ENCODE results near the gene TENT4B.
"Not testable (repeated sequence)": the region's sequence is repeated elsewhere in the genome, so short reads cannot be mapped to it uniquely, and the experiment has no call there.

Gene TENT4B

DNA sequence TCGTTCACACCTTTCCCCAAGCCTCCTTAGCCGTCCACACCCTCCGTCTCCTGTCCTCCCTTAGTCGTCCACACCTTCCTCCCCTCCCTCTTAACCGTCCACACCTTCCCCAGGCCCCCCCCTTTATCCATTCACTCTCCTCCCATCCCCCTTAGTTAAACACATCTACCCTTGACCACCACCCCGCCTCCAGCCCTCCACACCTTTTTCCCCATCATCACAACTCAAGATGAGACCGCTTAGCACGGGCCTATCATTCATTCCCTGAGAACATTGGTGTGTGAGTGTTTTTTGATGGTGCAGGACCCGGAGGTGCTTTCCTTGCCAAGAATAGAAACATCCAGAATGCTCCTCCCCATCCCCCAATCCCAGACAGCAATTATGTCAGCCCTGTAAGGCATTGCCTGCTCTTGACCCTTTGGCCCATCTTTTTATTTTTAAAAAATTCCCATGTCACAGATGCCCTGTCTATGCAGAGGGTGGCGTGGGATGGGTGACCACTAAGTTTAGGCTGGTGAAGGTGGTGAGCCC lies 1.4 kb downstream of the TENT4B start:
- no peak for DNase-seq (ENCODE audit: low read depth)

DNA sequence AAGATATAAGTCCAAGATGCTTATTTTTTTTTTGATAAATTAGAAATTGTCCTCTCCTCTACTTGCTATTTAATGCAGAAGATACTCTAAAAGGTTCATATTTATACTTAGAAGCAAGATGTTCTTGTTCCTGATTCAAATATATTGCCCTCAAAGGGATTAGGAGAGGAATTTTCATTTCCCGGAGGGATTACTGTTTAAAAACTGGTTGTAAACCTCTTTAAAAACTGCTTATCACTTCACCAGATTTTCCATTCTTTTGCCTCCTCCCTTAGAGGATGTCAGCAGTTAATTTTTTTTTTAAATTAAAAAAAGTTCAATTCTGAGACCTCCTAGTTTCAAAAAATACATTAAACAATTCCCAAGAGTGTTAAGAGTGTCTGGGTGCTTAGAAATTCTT lies 2.8 kb downstream of the TENT4B start:
- DNase-seq (ENCODE audit: low read depth) = no peak

DNA sequence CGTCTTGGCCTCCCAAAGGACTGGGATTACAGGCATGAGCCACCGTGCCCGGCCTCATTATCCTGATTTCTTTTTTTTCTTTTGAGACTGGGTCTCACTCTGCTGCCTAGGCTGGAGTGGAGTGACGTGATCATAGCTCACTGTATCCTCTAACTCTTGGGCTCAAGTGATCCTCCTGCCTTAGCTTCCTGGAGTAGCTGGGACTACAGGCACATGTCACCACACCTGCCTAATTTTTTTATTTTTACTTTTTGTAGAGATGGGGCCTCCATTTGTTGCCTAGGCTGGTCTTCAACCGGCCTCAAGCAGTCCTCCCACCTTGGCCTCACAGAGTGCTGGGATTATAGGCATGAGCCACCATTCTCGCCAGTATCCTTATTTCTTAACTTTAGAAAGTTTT lies 3.5 kb downstream of the TENT4B start:
- DNase-seq (ENCODE audit: low read depth) = no peak

DNA sequence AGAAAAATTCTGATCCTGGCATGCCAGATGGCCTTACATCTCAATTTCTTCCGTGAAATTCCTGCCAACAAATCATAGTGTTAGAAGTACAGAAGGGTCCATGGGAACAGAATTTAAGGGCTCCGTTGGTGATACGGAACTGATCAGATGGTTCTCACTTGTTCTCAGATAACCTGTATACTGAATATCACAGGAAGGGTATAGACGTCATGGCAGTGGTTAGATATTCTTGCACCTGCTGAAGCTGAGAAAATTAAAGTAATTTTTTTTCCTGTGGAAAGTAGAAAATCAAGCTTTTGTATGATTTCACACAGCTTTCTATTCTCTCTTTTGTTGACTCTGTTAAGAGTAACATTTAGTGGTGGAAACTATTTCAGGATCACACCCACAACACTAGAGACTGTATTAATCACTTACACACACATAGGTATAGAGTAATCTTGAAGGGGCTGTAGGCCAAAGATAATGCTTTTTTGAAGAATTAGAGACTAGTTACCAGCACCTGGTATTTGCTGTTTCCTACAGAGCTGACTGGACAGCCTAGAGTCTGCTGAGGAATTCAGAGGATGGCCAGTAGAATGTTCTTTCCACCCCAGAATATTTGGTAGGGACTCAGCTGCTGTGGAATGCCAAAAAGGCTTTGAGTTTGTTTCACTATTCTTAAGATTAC lies 7.5 kb downstream of the TENT4B start:
- no peak for DNase-seq (ENCODE audit: low read depth)

DNA sequence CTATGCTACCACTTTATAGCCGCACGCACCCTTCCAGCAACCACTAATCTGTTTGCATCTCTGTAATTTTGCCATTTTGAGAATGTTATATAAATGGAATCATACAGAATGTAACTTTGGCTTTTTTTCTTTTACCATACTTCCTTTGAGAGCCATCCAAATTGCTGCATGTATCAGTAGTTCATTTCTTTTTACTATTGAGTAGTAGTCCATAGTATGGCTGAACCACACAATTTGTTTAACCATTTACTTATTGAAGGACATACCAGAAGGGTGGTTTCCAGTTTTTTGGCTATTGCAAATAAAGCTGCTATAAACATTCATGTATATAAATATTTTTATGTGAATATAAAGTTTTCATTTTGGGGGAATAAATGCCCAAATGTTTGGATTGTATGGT lies 8.8 kb downstream of the TENT4B start:
- no peak for DNase-seq (ENCODE audit: low read depth)

DNA sequence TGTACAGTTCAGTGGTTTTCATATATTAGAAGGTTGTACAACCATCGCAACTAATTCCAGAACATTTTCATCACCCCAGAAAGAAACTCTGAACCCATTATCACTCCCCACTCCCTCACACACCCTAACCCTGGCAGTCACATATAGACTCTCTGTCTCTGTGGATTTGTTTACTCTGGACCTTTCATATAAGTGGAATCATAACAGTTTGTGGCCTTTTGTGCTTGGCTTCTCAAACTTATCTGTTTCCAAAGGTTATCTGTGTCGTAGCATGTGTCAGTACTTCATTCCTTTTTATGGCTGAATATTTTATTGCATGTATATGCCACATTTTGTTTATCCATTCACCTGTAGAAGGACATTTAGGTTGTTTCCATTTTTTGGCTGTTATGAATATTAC lies 12.4 kb downstream of the TENT4B start:
- DNase-seq (ENCODE audit: low read depth) = no peak

DNA sequence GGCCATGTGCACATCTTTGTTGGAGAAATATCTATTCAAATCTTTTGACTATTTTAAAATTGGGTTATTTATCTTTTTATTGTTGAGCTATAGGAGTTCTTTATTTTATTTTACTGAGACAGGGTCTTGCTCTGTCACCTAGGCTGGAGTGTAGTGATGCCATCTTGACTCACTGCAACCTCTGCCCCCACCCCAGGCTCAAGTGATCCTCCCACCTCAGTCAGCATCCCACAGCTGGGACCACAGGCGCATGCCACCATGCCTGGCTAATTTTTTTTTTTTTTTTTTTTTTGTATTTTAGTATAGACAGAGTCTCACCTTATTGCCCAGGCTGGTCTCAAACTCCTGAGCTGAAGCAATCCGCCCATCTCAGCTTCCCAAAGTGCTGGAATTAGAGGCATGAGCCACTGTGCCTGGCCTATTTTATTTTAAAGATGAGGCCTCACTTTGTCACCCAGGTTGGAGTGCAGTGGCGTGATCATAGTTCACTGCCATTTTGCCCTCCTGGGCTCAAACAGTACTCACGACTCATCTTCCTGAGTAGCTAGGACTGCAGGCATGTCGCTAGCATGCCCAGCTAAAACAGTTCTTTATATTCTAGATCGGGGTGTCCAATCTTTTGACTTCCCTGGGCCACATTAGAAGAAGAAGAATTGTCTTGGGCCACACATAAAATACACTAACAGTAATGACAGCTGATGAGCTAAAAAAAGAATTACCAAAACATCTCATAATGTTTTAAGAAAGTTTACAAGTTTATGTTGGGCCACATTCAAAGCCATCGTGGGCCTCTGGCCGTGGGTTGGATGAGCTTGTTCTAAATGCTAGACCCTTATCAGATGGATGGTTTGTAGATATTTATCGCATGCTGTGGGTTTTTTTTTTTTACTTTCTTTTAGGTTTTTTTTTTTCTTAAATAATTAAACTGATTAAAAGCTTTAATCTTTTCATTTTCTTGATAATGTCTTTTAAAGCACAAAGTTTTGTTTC lies 13.7 kb downstream of the TENT4B start:
- DNase-seq (ENCODE audit: low read depth) = no peak

DNA sequence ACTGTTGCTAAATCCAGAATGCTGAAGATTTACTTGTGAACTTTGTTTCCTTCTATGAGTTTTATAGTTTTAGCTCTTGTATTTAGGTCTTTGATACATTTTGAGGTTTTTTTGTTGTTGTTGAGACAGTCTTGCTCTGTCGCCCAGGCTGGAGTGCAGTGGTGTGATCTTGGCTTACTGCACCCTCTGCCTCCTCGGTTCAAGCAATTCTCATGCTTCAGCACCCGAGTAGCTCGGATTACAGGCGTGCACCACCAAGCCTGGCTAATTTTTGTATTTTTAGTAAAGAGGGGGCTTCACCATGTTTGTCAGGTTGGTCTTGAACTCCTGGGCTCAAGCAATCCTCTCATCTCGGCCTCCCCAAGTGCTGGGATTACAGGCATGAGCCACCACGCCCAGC lies 14.4 kb downstream of the TENT4B start:
- no peak for DNase-seq (ENCODE audit: low read depth)

DNA sequence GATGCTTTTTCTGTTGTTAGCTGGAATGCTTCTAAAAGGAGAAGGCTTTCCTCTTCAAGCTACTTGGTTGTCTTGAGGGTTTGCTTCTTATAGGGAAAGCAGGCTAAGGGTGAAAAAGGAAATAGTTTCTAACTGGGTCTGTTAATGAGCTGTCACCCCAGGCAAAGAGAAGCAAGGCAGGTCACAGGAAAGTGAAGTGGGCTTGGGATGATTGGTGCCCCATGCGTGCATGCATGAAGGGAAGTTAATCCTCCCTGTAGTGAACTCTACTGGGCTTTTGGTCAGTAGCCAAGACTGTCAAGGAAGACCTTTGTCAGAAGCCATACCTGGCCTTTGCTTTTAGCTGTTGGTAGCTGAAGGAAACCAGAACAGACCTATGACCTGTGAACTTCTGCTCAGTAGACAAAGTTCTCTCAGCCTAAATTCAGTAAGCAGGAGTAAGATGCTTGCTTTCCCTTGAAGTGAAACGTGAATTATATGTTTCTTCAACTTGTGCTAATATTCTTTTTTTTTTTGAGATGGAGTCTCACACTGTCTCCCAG lies 16.5 kb downstream of the TENT4B start:
- no peak for DNase-seq (ENCODE audit: low read depth)

DNA sequence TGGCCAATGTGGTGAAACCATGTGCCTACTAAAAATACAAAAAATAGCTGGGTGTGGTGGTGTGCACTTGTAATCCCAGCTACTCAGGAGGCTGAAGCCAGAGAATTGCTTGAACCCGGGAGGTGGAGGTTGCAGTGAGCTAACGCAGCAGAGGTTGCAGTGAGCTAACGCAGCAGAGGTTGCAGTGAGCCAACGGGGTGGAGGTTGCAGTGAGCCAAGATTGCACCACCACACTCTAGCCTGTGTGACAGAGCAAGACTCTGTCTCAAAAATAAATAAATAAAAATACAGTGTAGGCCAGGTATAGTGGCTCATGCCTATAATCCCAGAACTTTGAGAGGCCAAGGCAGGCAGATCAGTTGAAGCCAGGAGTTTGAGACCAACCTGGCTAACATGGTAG lies 18.7 kb downstream of the TENT4B start:
- DNase-seq (ENCODE audit: low read depth) = not testable (repeated sequence)

DNA sequence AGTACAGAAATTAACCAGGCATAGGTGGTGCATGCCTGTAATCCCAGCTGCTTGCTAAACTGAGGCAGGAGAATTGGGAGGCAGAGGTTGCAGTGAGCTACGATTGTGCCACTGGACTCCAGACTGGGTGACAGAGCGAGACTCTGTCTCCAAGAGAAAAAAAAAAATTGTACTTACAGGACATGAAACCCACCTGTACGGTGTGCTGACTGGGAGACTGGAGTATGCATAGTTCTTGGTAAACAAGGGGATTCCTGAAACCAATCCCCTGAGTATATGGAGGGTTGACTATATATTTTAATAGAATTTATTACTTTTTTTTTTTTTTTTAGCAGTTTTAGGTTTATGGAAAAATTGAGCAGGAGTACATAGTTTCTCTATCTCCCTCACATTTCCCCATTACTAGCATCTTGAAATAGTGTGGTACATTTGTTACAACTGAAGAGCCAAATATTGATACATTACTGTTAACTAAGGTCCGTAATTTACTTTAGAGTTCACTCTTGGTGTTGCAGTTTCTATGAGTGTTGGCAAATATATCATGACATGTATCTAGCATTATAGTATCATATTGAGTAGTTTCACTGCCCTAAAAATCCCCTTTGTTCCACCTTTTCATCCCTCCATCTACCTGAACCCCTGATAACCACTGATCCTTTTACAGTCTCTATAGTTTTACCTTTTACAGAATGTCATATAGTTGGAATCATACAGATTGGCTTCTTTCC lies 19.3 kb downstream of the TENT4B start:
- DNase-seq (ENCODE audit: low read depth) = no peak

DNA sequence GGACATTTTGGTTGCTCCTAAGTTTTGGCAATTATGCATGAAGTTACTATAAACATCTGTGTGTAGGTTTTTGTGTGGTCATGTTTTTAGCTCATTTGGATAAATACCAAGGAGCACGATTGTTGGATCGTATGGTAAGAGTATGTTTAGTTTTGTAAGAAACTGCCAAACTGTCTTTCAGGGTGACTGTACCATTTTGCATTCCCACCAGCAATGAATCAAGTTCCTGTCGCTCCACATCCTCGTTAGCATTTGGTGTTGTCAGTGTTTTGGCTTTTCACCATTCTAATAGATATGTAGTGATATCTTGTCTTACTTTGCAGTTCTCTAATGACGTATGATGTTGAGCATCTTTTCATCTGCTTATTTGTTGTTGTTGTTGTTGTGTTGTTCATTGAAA lies 20.2 kb downstream of the TENT4B start:
- DNase-seq (ENCODE audit: low read depth) = no peak

DNA sequence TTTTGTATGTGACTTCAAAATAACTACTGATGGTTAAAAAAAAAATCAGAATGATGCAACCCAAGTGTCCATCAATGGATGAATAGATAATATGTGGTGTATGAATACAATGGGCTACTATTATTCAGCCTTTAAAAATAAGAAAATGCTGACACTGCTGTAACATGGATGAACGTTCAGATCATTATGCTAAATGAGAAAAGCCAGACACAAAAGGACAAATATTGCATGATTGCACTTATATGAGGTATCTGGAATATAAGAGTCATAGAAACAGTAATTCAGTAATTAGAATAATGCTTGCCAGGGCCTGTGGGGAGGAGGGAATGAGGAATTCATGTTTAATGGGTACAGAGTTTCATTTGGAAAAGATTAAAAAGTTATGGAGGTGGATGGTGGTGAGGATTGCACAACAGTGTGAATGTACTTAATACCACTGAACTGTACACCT lies 25.4 kb downstream of the TENT4B start:
- DNase-seq (ENCODE audit: low read depth) = no peak

DNA sequence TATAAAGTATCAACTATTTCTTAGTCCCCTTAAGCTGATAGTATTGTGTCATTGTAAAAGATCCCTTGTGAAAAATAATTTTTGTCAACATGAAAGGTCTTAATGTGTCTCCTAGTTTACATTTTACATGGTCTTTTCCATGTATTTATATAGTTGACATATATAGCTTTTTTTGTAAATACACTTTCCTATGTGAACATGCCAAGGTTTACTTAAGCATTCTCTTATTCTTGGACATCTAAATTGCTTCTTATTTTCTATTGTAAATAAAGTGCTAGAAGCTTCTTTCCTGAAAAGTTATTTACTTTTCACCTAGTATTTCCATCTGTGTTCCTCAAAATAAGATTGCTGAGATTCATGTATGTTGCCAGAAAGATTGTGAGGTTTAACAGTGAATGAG lies 29.3 kb downstream of the TENT4B start:
- DNase-seq (ENCODE audit: low read depth) = no peak

DNA sequence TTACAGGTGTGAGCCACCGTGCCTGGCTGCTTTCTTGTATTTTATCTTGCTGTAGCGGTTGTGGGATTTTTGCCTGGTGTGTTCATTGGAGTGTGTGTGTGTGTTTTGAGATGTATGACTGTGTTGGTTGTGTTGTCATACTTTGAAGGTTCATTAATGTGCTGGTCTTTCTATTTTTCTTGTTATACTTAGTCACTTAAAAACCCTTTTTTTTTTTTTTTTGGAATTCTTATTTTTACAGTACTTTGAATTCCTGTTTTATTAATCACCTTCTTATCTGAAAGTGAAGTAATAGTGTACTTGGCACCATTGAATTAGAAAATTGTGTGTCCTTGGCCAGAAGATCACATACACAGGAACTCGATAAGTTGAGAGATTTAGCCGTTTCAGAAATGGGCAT lies 30.2 kb downstream of the TENT4B start:
- no peak for DNase-seq (ENCODE audit: low read depth)

DNA sequence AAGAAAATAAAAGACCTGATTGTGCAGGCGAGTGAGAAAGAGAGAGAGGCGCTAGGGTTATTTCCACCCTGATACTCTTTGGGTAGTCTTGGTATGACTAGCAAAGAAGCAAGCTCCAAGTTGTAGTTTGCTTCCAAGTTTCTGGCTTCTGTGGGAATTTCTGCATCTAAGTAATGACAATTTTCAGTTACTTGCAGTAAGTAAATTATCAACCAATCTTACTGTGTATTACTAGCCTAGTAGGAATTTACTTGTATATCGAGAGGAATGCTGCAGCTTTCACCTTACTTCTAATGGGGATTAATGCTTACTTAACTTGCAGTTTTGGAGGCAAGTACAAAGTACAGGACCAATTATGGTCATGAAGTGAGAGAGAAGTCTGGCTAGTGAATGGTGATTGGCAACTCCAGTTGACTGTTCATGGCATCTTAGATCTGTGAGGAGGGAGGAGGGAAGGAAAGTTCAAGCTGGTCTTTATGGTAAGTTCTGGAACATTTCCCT lies 31.9 kb downstream of the TENT4B start:
- no peak for DNase-seq (ENCODE audit: low read depth)

DNA sequence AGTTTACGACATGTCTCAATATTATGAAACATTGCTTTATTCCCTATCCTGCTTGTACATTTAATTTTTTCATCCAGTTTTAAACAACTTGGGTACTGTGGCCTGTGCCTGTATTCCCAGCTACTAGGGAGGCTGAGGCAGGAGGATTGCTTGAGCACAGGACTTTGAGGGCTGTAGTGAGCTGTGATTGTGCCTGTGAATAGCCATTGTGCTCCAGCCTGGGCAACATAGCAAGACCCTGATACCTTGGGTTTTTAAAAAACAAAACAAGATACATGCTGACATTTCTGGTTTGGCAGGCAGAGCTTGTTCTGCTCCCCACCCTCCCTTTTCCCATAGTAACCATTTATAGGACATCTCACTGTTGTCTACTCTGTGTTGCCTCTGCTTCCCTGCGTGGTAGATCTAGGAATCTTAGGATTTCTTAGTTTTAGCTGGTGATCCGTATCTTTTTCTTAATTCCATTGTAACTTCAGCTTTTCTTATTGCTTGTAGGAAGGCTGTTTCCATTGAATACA lies 35.6 kb downstream of the TENT4B start:
- no peak for DNase-seq (ENCODE audit: low read depth)

DNA sequence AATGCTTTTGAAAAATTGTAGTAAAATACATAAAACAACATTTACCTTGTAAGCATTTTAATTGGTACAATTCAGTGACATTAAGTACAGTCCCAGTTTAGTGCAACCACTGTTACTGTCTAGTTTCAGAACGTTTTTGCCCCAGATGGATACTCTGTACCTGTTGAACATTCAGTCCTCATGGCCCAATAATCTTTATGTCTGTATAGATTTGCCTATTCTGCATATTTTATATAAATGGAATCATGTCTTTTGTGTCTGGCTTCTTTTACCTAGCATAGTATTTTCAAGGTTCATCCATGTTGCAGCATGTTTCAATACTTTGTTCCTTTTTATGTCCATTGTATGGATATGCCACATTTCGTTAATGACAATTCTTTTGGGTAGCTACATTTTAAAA lies 37.2 kb downstream of the TENT4B start:
- no peak for DNase-seq (ENCODE audit: low read depth)

DNA sequence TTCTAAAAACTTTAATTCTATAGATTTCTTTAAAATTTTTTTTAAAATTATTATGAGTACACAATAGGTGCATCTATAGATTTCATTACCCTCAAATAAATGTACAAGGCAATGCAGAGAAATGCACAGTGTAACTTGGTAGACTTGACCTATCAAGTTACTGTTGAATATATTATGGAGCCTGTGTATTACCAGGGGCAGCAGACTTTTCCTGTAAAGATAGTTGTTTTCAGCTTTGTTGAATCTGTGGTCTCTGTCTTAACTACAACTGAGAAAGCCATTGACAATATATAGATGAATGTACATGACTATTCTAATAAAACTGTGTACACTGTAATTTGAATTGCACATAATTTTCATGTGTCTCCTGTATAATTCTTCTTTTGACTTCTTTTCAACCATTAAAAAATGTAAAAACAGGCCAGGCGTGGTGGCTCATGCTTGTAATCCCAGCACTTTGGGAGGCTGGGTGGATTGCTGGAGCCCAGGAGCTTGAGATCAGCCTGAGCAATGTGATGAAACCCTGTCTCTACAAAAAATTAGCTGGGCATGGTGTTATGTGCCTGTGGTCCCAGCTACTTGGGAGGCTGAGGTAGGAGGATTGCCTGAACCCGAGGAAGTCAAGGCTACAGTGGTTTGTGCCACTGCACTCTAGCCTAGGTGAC lies 39.4 kb downstream of the TENT4B start:
- no peak for DNase-seq (ENCODE audit: low read depth)

DNA sequence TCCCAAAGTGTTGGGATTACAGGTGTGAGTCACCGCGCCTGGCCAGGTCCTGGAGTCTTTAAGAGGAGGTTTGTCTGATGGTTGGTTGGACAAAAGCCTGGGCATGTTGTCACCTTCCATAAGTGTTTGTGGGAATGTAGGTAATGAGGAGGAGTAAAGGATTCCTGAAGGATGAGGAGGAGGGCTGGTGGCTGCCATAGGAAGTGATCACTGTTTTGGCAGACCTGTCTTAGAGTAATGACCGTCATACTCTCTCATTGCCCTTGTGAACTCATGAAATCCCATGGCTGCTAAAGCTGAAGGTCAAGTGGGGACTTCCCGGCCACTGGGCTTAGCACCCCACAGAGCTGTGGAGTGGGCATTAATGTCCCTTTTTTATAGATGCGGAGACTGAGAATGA lies 40.5 kb downstream of the TENT4B start:
- no peak for DNase-seq (ENCODE audit: low read depth)

DNA sequence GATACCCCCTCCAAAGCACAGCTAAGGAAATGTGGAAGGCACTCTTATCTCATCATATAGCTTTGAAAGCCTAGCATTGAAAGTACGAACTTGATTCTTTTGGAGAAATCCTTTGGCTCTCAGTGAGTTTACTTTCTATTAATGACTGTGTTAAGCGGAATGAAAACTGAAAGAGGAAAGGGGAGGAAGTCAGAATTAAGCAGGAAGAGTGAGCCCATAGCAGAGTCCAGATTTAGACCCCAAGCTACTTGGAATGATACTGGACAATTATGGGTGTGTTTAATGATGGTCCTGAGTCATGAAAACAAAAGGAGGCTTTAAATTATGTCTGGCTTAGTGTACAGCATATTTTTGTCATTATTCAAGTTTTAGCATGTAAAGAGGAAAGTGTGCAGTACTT lies 42.2 kb downstream of the TENT4B start:
- DNase-seq (ENCODE audit: low read depth) = no peak

Data from activated T-cell treated with anti-CD3 and anti-CD28 coated beads for 1 hour (primary cell).